ENCODE data around the gene PTF1A.

PTF1A gene

DNA sequence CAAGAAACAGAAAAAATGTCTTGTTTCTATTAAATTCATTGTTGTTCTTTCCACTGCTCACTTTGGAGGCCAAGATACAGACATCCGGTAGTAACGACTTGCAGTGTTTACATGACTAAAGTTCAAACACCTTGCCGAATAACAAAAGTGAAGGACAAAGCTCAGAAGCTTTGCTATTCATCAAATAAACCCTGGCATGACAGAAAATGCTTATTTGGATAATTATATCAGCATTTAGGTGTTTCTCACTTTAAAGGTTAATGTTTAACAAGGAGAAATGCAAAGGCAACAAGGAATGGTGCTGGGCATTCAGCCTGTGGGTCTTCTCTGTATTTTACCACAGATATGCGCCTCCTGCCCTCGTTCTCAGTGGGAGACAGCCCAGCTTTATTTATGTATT, 5.4 kb upstream of the PTF1A start:
- TF ChIP-seq, protein P1, sequence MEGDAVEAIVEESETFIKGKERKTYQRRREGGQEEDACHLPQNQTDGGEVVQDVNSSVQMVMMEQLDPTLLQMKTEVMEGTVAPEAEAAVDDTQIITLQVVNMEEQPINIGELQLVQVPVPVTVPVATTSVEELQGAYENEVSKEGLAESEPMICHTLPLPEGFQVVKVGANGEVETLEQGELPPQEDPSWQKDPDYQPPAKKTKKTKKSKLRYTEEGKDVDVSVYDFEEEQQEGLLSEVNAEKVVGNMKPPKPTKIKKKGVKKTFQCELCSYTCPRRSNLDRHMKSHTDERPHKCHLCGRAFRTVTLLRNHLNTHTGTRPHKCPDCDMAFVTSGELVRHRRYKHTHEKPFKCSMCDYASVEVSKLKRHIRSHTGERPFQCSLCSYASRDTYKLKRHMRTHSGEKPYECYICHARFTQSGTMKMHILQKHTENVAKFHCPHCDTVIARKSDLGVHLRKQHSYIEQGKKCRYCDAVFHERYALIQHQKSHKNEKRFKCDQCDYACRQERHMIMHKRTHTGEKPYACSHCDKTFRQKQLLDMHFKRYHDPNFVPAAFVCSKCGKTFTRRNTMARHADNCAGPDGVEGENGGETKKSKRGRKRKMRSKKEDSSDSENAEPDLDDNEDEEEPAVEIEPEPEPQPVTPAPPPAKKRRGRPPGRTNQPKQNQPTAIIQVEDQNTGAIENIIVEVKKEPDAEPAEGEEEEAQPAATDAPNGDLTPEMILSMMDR (IDR thresholded peaks at IDR 0.05; ENCODE audit: low read length, missing control alignments), result no peak
- H3K4me3 ChIP-seq (replicated peaks; ENCODE audit: low read depth, low read length), result no peak overlapping the region
- no peak for DNase-seq (ENCODE audit: low read depth)

- TF ChIP-seq, protein P1 (IDR thresholded peaks at IDR 0.05; ENCODE audit: low read length, missing control alignments), result no peak
- no peak overlapping the region for H3K4me3 ChIP-seq (replicated peaks; ENCODE audit: low read depth, low read length)
These were observed 5.0 kb upstream of the PTF1A start for GRCh38 chr10:23187155-23187554.

DNA sequence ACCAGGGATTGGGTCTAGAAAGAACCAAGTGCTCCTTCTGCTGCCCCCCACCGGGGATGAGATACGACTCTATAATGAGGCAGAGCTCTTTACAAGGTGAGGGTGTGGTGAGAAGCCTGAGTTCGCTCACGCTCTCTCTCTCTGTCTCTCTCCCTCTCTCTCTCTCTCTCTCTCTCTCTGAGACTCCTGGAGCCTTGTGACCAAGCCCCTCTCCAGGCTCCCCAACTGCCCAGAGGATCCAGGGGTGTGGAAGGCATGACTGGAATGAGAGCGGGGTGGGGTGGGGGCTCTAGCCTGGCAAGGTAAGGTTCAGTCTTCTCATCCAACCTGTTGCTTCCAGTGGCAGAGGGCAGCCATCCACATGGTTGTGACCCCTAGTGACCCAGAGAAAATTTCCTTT, 3.1 kb upstream of the PTF1A start:
- no peak overlapping the region for H3K4me3 ChIP-seq (replicated peaks; ENCODE audit: low read depth, low read length)
- TF ChIP-seq, protein P1 (IDR thresholded peaks at IDR 0.05; ENCODE audit: low read length, missing control alignments), result no peak
- DNase-seq (ENCODE audit: low read depth), result no peak

More at GRCh38 chr10:23187155-23187554, 5.0 kb upstream of the PTF1A start:
- no peak for DNase-seq (ENCODE audit: low read depth)

DNA sequence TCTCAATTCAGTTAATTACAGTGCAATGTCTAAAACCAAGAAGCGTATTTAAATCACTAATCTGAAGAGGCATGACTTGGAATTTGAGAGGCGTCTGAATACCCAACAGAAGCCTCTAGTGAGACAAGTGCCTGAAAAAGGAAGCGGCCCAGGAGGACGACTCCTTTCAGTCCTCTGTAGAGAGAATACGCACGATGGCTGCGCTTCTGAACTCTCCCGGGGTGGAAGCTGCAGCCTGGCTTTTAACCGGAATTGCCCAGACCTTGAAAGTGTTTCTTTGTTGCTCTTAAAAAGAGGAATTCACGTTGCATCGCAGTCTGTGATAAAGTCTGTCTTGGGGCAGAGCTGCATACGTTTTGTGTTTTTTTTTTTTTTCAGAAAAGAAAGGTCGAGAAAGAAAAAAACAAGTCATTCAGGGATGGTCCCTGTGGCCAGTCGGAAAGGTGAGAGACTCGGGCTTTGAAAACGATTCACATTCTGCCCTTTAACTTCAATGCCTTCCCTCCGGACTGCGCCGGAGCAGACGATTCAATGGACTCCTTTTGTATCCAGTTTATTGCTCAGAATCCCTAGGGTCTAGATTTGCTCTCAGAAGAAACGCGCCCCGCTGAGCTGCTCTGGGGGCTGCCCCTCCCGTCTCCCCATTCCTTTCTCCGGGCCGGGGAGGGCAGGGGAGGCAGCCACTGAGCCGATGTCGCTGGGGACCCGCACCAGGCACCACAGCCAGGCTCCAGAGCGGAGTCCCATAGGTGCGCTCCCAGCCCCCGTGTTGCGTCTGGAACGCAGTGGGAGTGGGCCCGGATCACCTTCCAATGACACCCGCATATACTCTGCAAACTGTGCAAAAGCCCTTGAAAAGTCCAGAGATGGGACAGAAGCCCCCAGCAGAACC, 994 bp upstream of the PTF1A start:
- H3K4me3 ChIP-seq (replicated peaks; ENCODE audit: low read depth, low read length), result no peak overlapping the region
- TF ChIP-seq, protein P1 (IDR thresholded peaks at IDR 0.05; ENCODE audit: low read length, missing control alignments), result no peak
- no peak for DNase-seq (ENCODE audit: low read depth)

GRCh38 chr10:23192712-23193434, 761 bp downstream of the PTF1A start:
- TF ChIP-seq, protein P1 (IDR thresholded peaks at IDR 0.05; ENCODE audit: low read length, missing control alignments), result no peak
- no peak overlapping the region for H3K4me3 ChIP-seq (replicated peaks; ENCODE audit: low read depth, low read length)
- DNase-seq (ENCODE audit: low read depth), result no peak

GRCh38 chr10:23193435-23194074, 1.4 kb downstream of the PTF1A start:
- H3K4me3 ChIP-seq (replicated peaks; ENCODE audit: low read depth, low read length), result no peak overlapping the region
- TF ChIP-seq, protein P1 (IDR thresholded peaks at IDR 0.05; ENCODE audit: low read length, missing control alignments), result no peak
- no peak for DNase-seq (ENCODE audit: low read depth)
